OCI-LY3 (cell line): ENCODE data around the gene MAN1A2.

Experiments
- CTCF ChIP-seq: fragments of 200-600, 300-600 bp; sonication (generic); IDR thresholded peaks from 2 replicates; pipeline ENCODE4 v1.5.1; 2014; ENCODE audit warnings: antibody characterized with exemption, low read length, low read depth
- EZH2phosphoT487 ChIP-seq: fragments of 200-600 bp; shearing (Covaris generic); IDR thresholded peaks from 2 replicates; pipeline ENCODE4 v1.6.1; 2018; ENCODE audit warnings: antibody characterized with exemption, mixed run types, low read depth

- TF ChIP-seq CTCF, result no peak
- no peak for TF ChIP-seq EZH2phosphoT487
Measured at GRCh38 chr1:117467336-117467735, 100.1 kb downstream of the MAN1A2 start.
